ENCODE data around the gene CRYBG2. TPM values are rescaled to one million over a fixed set of nuclear protein-coding genes. Genes with fewer than 3 reads are reported as not detected.
"Not testable (repeated sequence)": the region's sequence is repeated elsewhere in the genome, so short reads cannot be mapped to it uniquely, and the experiment has no call there.

The CRYBG2 gene
- total RNA-seq, 2 experiments from 2014 or later: 5.7 to 8.6 TPM

DNA sequence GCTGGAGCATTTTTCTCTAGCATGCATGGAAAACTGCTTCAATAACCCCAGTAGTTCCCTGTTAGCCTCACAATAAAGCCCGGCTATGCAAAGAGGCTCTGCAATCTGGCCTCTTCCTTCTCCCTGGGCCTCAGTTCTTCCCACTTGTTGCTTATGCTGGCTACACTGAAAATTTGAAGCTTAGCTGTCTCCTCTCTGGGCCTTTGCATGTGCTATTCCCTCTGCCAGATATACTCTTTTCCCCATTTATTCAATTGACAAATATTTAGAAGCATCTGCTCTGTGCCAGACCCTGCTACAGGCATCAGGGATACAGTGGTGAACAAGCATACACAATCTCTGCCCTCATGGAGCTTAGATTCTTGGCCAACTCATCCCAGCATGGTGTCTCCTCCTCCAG is 15.3 kb downstream of the CRYBG2 start:
- no peaks in the 10 kb centered on the region for H3K9me3 Mint-ChIP-seq (ENCODE audit: low read depth)
- no peak overlapping the region for H3K4me3 Mint-ChIP-seq
- CTCF ChIA-PET: interaction anchor here (1.0 to 2.4 kb wide), 9 partner anchors 9 to 105 kb away, joined by 3 to 7 read pairs (median 5); partner anchors contain the start of genes CEP85 and CRYBG2
- no peak for DNase-seq
- ATAC-seq: no peak
- H3K27me3 Mint-ChIP-seq: peaks cover 8% of the 10 kb centered on the region
- H3K4me1 Mint-ChIP-seq: peaks cover 18% of the 10 kb centered on the region
- no peaks in the 10 kb centered on the region for H3K36me3 Mint-ChIP-seq
- H3K27ac Mint-ChIP-seq: no peak overlapping the region

DNA sequence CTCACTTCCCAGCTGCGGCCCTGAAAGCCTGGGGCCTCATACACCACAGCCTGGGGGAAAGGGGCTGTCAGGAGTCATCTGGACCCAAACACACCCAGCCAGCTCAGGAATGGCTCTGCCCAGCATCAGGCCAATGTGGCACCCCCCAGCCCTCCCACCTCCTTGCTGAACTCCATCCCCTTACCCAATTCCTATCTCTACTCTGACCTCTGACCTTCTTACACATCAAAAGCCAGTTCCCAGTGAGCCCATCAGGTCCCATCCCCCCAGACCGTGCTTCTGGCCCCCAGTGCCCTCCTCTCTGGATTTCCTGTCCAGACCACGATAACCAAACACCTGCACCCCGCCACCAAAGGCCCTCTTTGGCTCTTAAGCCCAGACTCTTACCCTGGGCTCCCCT is 16.3 kb downstream of the CRYBG2 start:
- Mint-ChIP-seq H3K4me3 (no peak overlapping the region), H3K27ac (no peak overlapping the region), H3K27me3 (peaks cover 8% of the 10 kb centered on the region), H3K4me1 (peaks cover 18% of the 10 kb centered on the region), H3K9me3 (ENCODE audit: low read depth) (no peaks in the 10 kb centered on the region), H3K36me3 (no peaks in the 10 kb centered on the region)
- ATAC-seq: no peak
- no peak for DNase-seq
- CTCF ChIA-PET: interaction anchor here (1.5 to 2.4 kb wide), 6 partner anchors 10 to 61 kb away, joined by 3 to 7 read pairs (median 5); partner anchors contain the start of gene CRYBG2

DNA sequence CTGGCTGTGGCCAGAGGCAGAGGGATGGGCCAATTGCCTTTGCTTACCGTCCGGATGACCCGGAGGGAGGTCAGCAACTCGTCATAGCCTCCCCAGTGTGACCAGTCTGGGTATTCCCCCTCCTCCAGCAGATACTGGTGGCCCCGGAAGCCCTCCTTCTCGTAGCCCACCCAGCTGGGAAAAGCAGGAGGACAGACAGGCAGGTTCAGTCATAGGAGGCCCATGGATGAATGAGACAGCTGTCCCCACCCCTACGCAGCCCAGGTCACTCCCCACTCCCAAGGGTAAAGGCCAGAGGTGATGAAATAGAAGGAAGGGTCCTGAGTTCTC is 16.8 kb downstream of the CRYBG2 start:
- Mint-ChIP-seq H3K4me3 (no peak overlapping the region), H3K27me3 (peaks cover 7% of the 10 kb centered on the region), H3K4me1 (peaks cover 18% of the 10 kb centered on the region), H3K36me3 (no peaks in the 10 kb centered on the region), H3K27ac (no peak overlapping the region), H3K9me3 (ENCODE audit: low read depth) (no peaks in the 10 kb centered on the region)
- ATAC-seq (no peak), DNase-seq (no peak)
- CTCF ChIA-PET: interaction anchor here (0.9 to 2.4 kb wide), 7 partner anchors 11 to 80 kb away, joined by 3 to 7 read pairs (median 4); partner anchors contain the start of gene CRYBG2

DNA sequence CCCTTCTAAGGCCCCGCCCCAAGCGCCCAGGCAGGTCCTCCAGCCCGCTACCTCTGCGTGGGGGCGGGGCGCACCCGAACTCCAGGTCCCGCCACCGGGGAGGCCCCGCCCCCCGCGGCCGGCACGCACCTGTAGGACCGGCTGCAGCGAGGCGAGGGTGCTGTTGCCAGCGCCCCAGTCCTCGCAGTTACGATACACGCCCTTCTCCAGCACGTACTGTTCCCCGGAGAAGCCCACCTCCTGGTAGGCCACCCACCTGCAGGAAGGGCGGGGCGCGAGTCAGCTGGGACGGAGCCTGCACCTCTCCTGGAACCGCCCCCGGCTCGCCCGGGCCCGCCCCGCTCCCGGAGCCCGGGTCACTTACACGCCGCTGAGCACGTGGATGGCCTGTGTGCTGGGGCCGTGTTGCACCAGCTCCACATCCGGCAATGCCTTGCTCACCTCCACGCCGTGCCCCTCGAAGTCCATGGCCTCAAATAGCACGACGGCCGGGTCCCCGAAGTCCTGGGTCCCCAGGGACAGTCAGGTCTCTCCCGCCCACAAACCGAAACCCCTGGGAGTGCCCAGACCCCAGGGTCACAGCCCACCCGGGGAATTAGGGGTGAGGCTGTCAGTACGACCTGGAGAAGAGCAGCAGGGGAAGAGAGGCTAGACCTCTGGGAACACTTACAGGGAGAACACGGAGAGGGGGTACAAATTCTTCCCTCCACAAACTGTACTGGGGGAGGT is 17.3 kb downstream of the CRYBG2 start:
- Mint-ChIP-seq H3K27me3 (peaks cover 2% of the 10 kb centered on the region), H3K27ac (no peak overlapping the region), H3K4me3 (peak overlapping the region; percentile 89), H3K36me3 (no peaks in the 10 kb centered on the region), H3K4me1 (peaks cover 18% of the 10 kb centered on the region), H3K9me3 (ENCODE audit: low read depth) (no peaks in the 10 kb centered on the region)
- DNase-seq: peak; percentile 91
- CTCF ChIA-PET: interaction anchor here (0.9 to 1.9 kb wide), 9 partner anchors 15 to 102 kb away, joined by 3 to 8 read pairs (median 5); partner anchors contain the start of genes CD52 and CEP85
- peak; percentile 94 for ATAC-seq

DNA sequence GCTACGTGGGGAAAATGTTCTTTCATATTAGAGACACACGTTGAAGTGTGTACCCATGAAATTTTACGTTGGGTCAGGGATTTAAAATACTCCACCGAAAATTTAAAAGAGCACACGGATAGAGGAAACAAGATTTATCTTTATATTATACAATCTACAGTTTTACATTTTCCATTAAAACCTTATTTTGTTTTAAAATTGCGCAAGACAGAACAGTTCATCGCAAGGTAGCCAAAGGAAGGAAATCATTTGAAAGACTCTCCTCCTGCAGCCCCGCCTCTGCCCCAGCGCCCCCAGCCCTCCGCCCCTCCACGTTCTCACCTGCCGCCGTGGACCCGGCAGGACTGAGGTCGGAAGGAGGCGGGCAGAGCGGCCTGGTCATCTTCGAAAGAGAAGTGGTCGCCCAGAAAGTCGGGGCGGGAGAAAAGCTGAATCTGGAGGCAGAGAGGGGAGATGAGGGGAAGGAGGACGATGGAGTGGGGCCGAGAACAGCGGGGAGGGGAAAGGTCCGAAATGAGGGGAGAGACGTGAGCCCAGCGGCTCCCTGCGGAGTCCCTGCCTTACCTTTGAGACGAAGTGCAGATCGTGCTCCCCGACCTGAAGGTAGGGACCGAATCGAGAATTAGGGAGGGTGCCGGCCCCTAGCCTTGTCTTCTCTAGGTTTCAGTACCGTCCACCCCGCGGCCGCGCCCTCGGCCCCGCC is 18.0 kb downstream of the CRYBG2 start:
- CTCF ChIA-PET: interaction anchor here (0.9 to 1.9 kb wide), 10 partner anchors 14 to 166 kb away, joined by 3 to 8 read pairs (median 4); partner anchors contain the start of genes CD52, CEP85 and ZNF593
- ATAC-seq: peak; percentile 22

DNA sequence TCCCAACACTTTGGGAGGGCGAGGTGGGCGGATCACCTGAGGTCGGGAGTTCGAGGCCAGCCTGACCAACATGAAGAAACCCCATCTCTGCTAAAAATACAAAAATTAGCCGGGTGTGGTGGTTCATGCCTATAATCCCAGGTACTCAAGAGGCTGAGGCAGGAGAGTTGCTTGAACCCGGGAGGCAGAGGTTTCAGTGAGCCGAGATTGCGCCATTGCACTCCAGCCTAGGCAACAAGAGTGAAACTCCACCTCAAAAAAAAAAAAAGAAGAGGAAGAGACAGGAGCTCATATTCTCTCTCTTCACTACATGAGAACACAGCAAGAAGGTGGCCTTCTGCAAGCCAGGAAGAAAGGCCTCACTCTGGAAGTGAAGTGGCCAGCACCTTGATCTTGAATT is 20.6 kb downstream of the CRYBG2 start:
- H3K27ac Mint-ChIP-seq: not testable (repeated sequence)

More for the DNA sequence above, 18.0 kb downstream of the CRYBG2 start:
- peaks cover 18% of the 10 kb centered on the region for H3K4me1 Mint-ChIP-seq
- H3K36me3 Mint-ChIP-seq: no peaks in the 10 kb centered on the region
- peaks cover 2% of the 10 kb centered on the region for H3K27me3 Mint-ChIP-seq
- H3K9me3 Mint-ChIP-seq (ENCODE audit: low read depth): no peaks in the 10 kb centered on the region
- no peak for DNase-seq
- peak overlapping the region; percentile 77 for H3K27ac Mint-ChIP-seq
- peak overlapping the region; percentile 89 for H3K4me3 Mint-ChIP-seq

DNA sequence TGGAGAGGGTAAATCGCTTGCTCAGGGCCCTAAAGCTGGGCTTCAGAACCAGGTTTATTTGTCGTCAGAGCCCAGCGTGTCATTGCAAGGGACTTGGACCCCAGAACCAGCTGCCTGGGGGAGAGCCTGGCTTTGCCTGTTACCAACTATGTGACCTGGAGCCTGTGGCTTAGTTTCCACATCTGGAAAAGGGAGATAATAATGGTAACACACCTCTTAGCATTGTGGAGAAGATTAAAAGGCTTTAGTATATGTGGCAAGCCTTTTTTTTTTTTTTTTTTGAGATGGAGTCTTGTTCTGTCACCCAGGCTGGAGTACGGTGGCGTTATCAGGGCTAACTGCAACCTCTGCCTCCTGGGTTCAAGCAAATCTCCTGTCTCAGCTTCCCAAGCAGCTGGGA is 23.7 kb downstream of the CRYBG2 start:
- peaks cover 5% of the 10 kb centered on the region for H3K4me1 Mint-ChIP-seq

More for the DNA sequence above, 20.6 kb downstream of the CRYBG2 start:
- ATAC-seq; H3K4me3 Mint-ChIP-seq; H3K36me3 Mint-ChIP-seq; H3K27me3 Mint-ChIP-seq; H3K9me3 Mint-ChIP-seq (ENCODE audit: low read depth); DNase-seq: not testable (repeated sequence)
- peaks cover 18% of the 10 kb centered on the region for H3K4me1 Mint-ChIP-seq
- CTCF ChIA-PET: interaction anchor here (0.8 to 2.4 kb wide), 3 partner anchors 11 to 99 kb away, joined by 3 to 12 read pairs (median 6); partner anchors contain the start of gene CEP85

DNA sequence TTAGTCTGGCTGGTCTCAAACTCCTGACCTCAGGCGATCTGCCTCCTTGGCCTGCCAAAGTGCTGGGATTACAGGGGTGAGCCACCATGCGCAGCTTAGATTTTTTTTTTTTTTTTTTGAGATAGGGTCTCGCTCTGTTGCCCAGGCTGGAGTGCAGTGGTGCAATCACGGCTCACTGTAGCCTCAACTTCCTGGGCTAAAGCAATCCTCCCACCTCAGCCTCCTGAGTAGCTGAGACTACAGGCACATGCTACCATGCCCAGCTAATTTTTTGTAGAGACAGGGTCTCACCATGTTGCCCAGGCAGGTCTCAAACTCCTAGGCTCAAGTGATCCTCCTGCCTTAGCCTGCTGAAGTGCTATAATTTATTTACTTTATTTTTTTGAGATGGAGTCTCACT is 24.6 kb downstream of the CRYBG2 start:
- H3K4me1 Mint-ChIP-seq; H3K4me3 Mint-ChIP-seq; H3K27ac Mint-ChIP-seq; ATAC-seq; H3K27me3 Mint-ChIP-seq; DNase-seq; H3K36me3 Mint-ChIP-seq; H3K9me3 Mint-ChIP-seq (ENCODE audit: low read depth): not testable (repeated sequence)
- CTCF ChIA-PET: interaction anchor here (0.6 to 2.7 kb wide), 9 partner anchors 8 to 88 kb away, joined by 3 to 14 read pairs (median 3); no protein-coding TSS in a partner anchor

More for the DNA sequence above, 23.7 kb downstream of the CRYBG2 start:
- CTCF ChIA-PET: interaction anchor here (0.7 to 1.6 kb wide), 6 partner anchors 8 to 62 kb away, joined by 3 to 8 read pairs (median 4); no protein-coding TSS in a partner anchor
- DNase-seq (no peak), ATAC-seq (no peak)
- no peak overlapping the region for H3K4me3 Mint-ChIP-seq
- H3K9me3 Mint-ChIP-seq (ENCODE audit: low read depth): no peaks in the 10 kb centered on the region
- no peak overlapping the region for H3K27ac Mint-ChIP-seq
- H3K27me3 Mint-ChIP-seq: peaks cover 2% of the 10 kb centered on the region
- peaks cover 2% of the 10 kb centered on the region for H3K36me3 Mint-ChIP-seq

DNA sequence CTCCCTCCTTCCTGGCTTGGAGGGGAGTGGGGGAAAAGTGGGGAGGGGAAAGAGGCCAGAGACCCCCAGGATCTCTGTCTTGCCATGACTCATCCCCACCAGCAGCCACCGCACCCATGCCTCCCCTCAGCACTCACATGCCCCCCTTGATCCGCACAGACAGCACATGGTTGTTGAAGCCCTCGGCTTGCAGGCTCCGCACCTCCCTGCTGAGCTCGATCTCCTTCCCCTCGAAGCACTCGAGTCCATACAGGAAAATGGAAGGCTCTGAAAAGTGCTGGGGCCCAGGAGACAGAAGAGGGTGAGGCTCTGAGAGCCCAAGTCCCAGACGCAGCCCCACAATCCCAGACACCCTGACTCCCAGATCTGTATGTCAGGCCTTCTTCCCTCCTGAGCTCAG is 25.3 kb downstream of the CRYBG2 start:
- DNase-seq (no peak), ATAC-seq (no peak)
- H3K27me3 Mint-ChIP-seq: no peaks in the 10 kb centered on the region
- H3K4me3 Mint-ChIP-seq: no peak overlapping the region
- H3K27ac Mint-ChIP-seq: no peak overlapping the region
- H3K9me3 Mint-ChIP-seq (ENCODE audit: low read depth): no peaks in the 10 kb centered on the region
- peaks cover 9% of the 10 kb centered on the region for H3K36me3 Mint-ChIP-seq
- H3K4me1 Mint-ChIP-seq: peaks cover 1% of the 10 kb centered on the region
- CTCF ChIA-PET: interaction anchor here (0.6 to 2.7 kb wide), 8 partner anchors 30 to 158 kb away, joined by 3 to 14 read pairs (median 4); partner anchors contain the start of gene ZNF593

DNA sequence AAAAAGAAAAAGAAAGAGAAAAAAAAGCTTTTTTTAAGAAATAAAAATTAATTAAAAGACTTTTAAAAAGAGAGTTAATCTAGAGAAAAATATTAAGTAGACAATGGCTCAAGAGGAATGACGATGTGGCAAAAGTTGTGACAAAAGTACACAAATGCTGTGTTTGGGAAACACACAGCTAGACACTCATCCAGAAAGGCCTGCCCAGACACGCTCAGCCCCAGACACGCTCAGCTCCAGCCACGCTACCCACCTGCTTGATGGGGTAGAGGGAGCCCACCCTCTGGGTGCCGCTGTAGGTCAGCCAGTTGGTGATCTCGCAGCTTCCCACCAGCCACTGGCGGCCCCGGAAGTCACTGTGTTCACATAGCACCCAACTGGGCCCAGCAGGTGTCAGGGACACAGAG is 26.0 kb downstream of the CRYBG2 start:
- H3K36me3 Mint-ChIP-seq: peaks cover 14% of the 10 kb centered on the region
- no peak overlapping the region for H3K27ac Mint-ChIP-seq
- no peak for DNase-seq
- ATAC-seq: no peak
- H3K4me3 Mint-ChIP-seq: no peak overlapping the region
- no peaks in the 10 kb centered on the region for H3K9me3 Mint-ChIP-seq (ENCODE audit: low read depth)
- H3K4me1 Mint-ChIP-seq: peaks cover 6% of the 10 kb centered on the region
- H3K27me3 Mint-ChIP-seq: no peaks in the 10 kb centered on the region
- CTCF ChIA-PET: interaction anchor here (0.9 to 2.7 kb wide), 9 partner anchors 31 to 158 kb away, joined by 3 to 19 read pairs (median 4); partner anchors contain the start of gene ZNF593

DNA sequence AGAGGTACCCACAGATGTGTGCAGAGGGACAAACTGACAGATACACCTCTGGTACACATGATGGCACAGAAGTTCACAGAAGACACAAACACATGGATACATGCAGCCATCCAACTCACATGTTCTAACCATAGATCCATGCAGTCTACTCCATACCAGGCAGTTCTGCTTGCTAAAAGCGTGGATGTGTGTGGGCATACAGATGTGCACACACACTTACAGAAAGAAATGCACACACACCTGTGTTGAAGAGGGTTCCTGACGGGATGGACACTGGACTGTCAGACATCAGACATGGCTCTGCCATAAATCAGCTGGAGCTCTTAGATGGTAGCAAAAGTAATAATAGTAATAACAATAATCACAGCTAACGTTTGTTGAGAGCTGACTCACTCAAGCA is 29.4 kb downstream of the CRYBG2 start:
- no peak overlapping the region for H3K27ac Mint-ChIP-seq
- CTCF ChIA-PET: interaction anchor here (1.3 kb wide), 1 partner anchor 39 kb away, joined by 3 read pairs; no protein-coding TSS in a partner anchor

DNA sequence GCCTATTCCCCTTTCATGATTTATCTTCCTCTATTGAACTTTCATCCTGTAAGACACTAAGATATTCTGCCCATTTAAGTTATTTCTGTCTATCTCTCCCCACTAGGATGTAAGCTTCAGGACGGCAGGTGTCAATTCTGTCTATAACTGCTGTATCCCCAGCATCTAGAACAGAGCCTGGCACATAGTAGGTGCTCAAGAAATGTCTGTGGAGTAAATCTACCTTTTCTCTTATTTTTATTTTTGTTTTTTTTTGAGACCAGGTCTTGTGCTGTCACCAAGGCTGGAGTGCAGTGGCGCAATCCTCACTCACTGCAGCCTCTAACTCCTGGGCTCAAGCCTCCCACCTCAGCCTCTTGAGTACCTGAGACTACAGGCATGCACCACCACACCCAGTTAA is 30.5 kb downstream of the CRYBG2 start:
- ATAC-seq (no peak), DNase-seq (no peak)
- no peak overlapping the region for H3K4me3 Mint-ChIP-seq
- H3K4me1 Mint-ChIP-seq: peaks cover 36% of the 10 kb centered on the region
- H3K27me3 Mint-ChIP-seq: no peaks in the 10 kb centered on the region
- H3K27ac Mint-ChIP-seq: no peak overlapping the region
- peaks cover 47% of the 10 kb centered on the region for H3K36me3 Mint-ChIP-seq
- H3K9me3 Mint-ChIP-seq (ENCODE audit: low read depth): no peaks in the 10 kb centered on the region
- CTCF ChIA-PET: interaction anchor here (0.9 to 28.6 kb wide), 7 partner anchors 13 to 159 kb away, joined by 3 to 1010 read pairs (median 8); partner anchors contain the start of gene SH3BGRL3

More for the DNA sequence above, 29.4 kb downstream of the CRYBG2 start:
- Mint-ChIP-seq H3K36me3 (peaks cover 37% of the 10 kb centered on the region), H3K4me3 (no peak overlapping the region), H3K4me1 (peaks cover 34% of the 10 kb centered on the region), H3K9me3 (ENCODE audit: low read depth) (no peaks in the 10 kb centered on the region), H3K27me3 (no peaks in the 10 kb centered on the region)
- DNase-seq (no peak), ATAC-seq (no peak)

DNA sequence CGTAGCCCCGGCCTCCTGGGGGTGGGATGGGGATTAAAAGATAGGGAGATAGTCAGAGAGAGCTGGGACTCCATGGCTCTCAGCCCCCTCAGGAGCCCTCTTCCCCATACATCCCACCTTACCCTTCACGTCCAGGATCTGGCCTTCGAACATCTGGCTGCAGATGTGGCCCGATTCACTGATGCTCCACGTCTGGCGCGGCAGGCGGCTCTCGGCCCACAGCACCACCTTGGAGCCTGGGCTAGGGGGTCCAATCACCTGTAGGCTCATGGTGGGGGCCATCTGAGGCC is 31.9 kb downstream of the CRYBG2 start:
- H3K9me3 Mint-ChIP-seq (ENCODE audit: low read depth): no peaks in the 10 kb centered on the region
- H3K27ac Mint-ChIP-seq: peak overlapping the region; percentile 95
- H3K4me3 Mint-ChIP-seq: no peak overlapping the region
- no peak for DNase-seq
- CTCF ChIA-PET: interaction anchor here (0.6 to 28.6 kb wide), 35 partner anchors 8 to 180 kb away, joined by 3 to 1010 read pairs (median 5); partner anchors contain the start of genes C1orf232, CEP85, DHDDS and SH3BGRL3
- peaks cover 56% of the 10 kb centered on the region for H3K36me3 Mint-ChIP-seq
- no peaks in the 10 kb centered on the region for H3K27me3 Mint-ChIP-seq
- H3K4me1 Mint-ChIP-seq: peaks cover 45% of the 10 kb centered on the region
- ATAC-seq: no peak

All from activated CD8-positive, alpha-beta memory T cell treated with anti-CD3 and anti-CD28 coated beads, Interleukin-2, amount 10 ng/mL, durations not matched to agents 7 days and 5 days (primary cell).